Ureter (tissue), 1 donor: ENCODE results near the gene PCDHA10. TPM values are rescaled to one million over a fixed set of nuclear protein-coding genes. Genes with fewer than 3 reads are reported as not detected.

Experiments used
- DNase-seq: peaks from one replicate; pipeline ENCODE4 v3.0.0-alpha.2; 2020; ENCODE audit warnings: low spot score
- total RNA-seq: library from RNA; stranded (reverse); gene quantifications from one replicate; pipeline ENCODE4 v1.2.4, GENCODE V29; 2023
- donor health status: DM: yes; HTN: yes; CAD: no.

Gene PCDHA10
- total RNA-seq, 1 donor from 2014 or later, result 1.5 TPM

DNA sequence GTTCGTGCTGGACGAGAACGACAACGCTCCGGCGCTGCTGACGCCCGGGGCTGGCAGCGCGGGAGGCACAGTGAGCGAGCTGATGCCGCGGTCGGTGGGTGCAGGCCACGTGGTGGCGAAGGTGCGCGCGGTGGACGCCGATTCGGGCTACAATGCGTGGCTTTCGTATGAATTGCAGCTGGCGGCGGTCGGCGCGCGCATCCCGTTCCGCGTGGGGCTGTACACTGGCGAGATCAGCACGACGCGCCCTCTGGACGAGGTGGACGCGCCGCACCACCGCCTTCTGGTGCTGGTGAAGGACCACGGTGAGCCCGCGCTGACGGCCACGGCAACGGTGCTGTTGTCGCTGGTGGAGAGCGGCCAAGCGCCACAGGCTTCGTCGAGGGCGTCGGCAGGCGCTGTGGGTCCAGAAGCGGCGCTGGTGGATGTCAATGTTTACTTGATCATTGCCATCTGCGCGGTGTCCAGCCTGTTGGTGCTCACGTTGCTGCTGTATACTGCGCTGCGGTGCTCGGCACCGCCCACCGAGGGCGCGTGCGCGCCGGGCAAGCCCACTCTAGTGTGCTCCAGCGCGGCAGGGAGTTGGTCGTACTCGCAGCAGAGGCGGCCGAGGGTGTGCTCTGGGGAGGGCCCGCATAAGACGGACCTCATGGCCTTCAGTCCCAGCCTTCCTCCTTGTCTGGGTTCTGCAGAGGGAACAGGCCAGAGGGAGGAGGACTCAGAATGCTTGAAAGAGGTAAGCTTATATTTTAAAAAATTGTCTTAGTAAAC is 28.4 kb downstream of the PCDHA10 start:
- DNase-seq, result no peak

DNA sequence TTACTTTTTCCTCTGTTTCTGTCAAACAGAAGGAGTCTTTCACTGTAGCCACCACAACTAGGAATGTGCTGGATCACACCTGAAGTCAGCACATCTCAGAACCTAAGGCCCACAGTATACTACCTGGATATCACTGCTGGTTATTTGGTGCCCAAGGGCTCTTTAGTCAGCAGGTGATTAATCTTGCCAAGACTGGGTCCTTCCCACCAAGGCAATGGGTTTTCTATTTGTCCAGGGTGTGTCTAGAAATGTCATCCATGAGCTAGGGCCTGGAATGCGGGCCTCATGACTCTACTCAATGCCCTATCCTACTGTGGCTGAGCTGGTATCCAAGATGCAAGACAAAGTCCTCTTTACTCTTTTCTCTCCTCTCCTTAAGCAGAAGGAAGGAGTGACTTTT is 60.6 kb downstream of the PCDHA10 start:
- DNase-seq, result no peak

Other genes starting within 250 kb of the PCDHA10 start
- 17.3 TPM for gene CD14, start 222.7 kb upstream of the PCDHA10 start, total RNA-seq
- gene TMCO6, start 216.4 kb upstream of the PCDHA10 start, total RNA-seq, result 24.1 TPM
- gene NDUFA2, start 208.3 kb upstream of the PCDHA10 start, total RNA-seq, result 48.1 TPM
- gene IK, start 208.1 kb upstream of the PCDHA10 start, total RNA-seq, result 78.8 TPM
- gene WDR55, start 191.0 kb upstream of the PCDHA10 start, total RNA-seq, result 26.3 TPM
- gene DND1, start 182.3 kb upstream of the PCDHA10 start, total RNA-seq, result 2.7 TPM
- 57.0 TPM for gene HARS1, start 164.5 kb upstream of the PCDHA10 start, total RNA-seq
- gene HARS2, start 164.4 kb upstream of the PCDHA10 start, total RNA-seq, result 34.0 TPM
- gene ZMAT2, start 155.4 kb upstream of the PCDHA10 start, total RNA-seq, result 58.5 TPM
- gene PCDHA1, start 69.8 kb upstream of the PCDHA10 start, total RNA-seq, result not detected
- gene PCDHA2, start 61.0 kb upstream of the PCDHA10 start, total RNA-seq, result not detected
- 0.31 TPM for gene PCDHA3, start 54.8 kb upstream of the PCDHA10 start, total RNA-seq
- 1.5 TPM for gene PCDHA4, start 48.8 kb upstream of the PCDHA10 start, total RNA-seq
- 0.49 TPM for gene PCDHA5, start 34.3 kb upstream of the PCDHA10 start, total RNA-seq
- 0.96 TPM for gene PCDHA6, start 27.9 kb upstream of the PCDHA10 start, total RNA-seq
- gene PCDHA7, start 21.6 kb upstream of the PCDHA10 start, total RNA-seq, result 1.1 TPM
- not detected for gene PCDHA8, start 14.7 kb upstream of the PCDHA10 start, total RNA-seq
- gene PCDHA9, start 7.5 kb upstream of the PCDHA10 start, total RNA-seq, result 0.34 TPM
- gene PCDHA11, start 13.1 kb downstream of the PCDHA10 start, total RNA-seq, result 0.57 TPM
- 0.89 TPM for gene PCDHA12, start 19.4 kb downstream of the PCDHA10 start, total RNA-seq
- gene PCDHA13, start 26.2 kb downstream of the PCDHA10 start, total RNA-seq, result 0.42 TPM
- 0.47 TPM for gene PCDHAC1, start 70.4 kb downstream of the PCDHA10 start, total RNA-seq
- gene PCDHAC2, start 110.6 kb downstream of the PCDHA10 start, total RNA-seq, result 4.0 TPM
- gene PCDHB1, start 195.5 kb downstream of the PCDHA10 start, total RNA-seq, result 0.13 TPM
- gene PCDHB2, start 238.7 kb downstream of the PCDHA10 start, total RNA-seq, result 1.8 TPM
- gene PCDHB3, start 244.6 kb downstream of the PCDHA10 start, total RNA-seq, result 1.1 TPM